ENCODE results near the gene STARD3.
"Not testable (repeated sequence)": the region's sequence is repeated elsewhere in the genome, so short reads cannot be mapped to it uniquely, and the experiment has no call there.

STARD3 gene

GRCh38 chr17:39687101-39687545 is 50.2 kb downstream of the STARD3 start:
- DNase-seq, result no peak

- peak; percentile 26 to 97 (median 82) for DNase-seq
These were observed 50.9 kb downstream of the STARD3 start, which contains the start of gene PGAP3 for GRCh38 chr17:39687546-39688474. Gene PGAP3 (minus strand): TSS chr17:39688057. CDS start chr17:39688014, 43 bp downstream.

DNA sequence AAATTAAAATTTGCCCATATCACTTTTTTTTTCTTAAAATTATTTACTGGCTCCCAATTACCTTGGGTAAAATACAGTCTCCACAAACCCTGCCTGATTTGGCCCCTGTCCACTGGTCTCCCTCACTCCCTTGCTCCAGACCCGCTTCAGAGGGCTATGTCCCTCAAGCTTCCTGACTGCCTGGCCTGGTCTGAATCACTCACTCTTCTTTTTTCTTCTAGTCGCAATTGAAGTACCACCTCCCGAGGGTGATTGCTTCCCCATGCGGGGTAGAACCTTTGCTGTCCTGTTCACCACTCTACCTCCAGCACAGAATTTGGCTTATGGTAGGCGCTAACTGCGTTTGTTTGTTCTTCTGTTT is 51.5 kb downstream of the STARD3 start:
- DNase-seq, result no peak

DNA sequence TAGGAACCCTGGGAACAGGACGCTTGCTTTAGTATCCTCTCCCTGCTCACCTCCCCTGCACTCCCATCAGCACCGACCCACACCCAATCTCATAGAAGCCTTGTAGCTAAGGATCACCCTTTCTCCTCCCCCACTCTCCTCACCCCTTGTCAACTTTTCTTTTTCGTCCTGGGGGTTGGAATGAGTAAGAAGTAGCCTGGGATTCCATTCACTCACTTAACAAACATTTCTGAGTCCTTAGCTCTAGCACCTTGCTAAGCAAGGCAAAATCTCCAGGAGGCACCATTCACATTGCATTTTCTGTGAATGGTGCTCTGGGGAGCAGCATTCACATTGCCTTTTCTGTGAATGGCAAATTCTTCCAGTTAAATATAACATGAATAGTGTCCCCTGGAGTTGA is 52.0 kb downstream of the STARD3 start:
- DNase-seq, result no peak

DNA sequence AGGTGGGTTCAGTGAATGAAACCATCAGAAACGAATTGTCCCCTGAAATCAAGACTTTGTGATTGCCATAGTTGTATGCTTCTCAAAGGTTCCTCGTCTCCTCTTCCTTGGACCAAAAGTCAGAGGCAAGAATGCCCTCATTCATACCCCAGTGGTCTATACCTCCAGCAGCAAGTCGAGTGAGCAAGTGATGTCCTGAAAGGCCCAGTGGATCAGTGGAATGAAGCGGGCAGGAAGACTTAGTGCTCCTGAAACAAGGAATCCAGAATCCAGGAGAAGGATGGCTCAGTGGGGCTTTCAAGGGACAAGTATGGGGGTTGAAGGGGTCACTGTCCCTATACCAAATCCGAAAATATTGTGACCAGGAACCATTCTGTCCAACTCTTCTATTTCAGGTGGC is 57.6 kb downstream of the STARD3 start:
- DNase-seq, result no peak

GRCh38 chr17:39695089-39695474 is 58.1 kb downstream of the STARD3 start:
- no peak for DNase-seq

DNA sequence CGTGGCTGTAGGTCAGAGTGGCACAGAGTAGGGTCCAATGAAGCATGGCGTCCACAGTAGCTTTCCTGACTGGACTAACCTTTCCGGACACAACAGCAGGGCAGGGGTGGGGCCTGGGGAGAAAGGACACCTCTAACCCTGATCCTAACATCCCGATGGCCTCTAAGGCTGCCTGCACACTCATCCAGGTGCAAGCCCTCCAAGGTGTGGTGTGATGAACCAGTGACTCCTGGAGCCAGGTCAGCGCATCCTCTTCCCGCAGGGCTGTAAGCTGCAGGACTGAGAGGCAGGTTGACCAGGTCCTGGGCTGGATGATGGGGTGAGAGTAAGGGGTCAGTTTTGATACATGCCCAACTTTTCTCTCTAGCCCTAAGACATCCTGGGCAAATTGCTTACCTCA is 59.8 kb downstream of the STARD3 start:
- no peak for DNase-seq

- DNase-seq, result no peak
These were observed 61.0 kb downstream of the STARD3 start for GRCh38 chr17:39697961-39698360.

GRCh38 chr17:39699157-39699817 is 62.3 kb downstream of the STARD3 start:
- DNase-seq, result not testable (repeated sequence)

DNA sequence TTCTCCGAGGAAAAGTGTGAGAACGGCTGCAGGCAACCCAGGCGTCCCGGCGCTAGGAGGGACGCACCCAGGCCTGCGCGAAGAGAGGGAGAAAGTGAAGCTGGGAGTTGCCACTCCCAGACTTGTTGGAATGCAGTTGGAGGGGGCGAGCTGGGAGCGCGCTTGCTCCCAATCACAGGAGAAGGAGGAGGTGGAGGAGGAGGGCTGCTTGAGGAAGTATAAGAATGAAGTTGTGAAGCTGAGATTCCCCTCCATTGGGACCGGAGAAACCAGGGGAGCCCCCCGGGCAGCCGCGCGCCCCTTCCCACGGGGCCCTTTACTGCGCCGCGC is 62.8 kb downstream of the STARD3 start, which contains the start of gene ERBB2:
ERBB2 (plus strand) TSS at position 247 of the 330 bp plus-strand sequence. CDS start 175 bp downstream, outside the sequence.
- DNase-seq, result peak in 13 of 56 donors; percentile 6 to 46 (median 20)

DNA sequence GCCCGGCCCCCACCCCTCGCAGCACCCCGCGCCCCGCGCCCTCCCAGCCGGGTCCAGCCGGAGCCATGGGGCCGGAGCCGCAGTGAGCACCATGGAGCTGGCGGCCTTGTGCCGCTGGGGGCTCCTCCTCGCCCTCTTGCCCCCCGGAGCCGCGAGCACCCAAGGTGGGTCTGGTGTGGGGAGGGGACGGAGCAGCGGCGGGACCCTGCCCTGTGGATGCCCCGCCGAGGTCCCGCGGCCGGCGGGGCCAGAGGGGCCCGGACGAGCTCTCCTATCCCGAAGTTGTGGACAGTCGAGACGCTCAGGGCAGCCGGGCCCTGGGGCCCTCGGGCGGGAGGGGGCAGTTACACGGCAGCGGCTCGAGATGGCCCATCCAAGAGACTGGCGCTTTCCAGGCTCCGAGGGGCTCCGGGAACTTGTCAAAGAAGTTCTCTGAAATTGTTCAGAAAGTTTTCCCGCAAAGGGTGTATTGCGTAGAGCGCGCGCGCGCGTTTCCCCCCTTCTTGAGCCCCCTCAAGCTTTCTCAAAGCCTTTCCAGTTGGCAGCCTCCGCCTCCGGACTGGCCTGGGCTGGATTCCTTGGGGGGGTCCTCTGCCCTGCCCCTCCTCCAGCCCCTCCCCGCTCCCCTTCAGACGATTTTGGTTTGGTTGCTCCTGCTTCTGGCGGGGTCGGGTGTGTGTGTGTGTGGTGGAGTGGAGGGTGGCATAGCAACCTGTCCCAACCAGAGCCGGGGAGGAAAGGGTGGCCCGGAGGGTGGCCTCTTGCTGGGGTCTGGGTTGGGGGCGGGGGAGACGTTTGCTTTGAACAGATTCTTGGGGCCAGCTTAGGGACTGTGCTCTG is 63.4 kb downstream of the STARD3 start:
- DNase-seq, result no peak

GRCh38 chr17:39701012-39701783 is 64.3 kb downstream of the STARD3 start:
- DNase-seq, result no peak

DNA sequence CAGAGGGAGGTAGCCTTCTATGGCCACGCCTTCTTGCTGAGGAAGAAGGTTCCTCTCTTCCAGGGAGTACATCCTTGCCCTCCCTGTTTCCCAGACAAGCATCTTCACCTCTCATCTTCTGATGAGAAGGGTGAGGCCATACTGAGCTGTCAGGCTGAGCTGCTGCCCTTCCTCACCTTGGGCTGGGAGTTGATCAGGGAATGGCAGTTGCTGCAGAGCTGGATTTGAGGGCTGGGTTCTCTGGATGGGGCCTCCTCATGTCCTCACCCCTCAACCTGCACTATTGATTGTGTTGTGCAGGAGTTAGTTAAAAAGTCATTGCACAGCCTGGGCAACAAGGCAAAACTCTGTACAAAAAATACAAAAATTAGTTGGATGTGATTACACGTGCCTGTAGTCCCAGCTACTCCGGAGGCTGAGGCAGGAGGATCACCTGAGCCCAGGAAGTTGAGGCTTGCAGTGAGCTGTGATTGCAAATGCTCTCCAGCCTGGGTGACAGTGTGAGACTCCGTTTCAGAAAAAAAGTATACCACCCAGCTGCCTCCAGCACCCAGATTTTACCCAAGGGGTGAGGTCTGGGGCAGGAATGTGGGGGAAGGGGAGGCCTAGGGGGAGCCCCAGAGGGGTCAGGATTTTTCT is 65.0 kb downstream of the STARD3 start:
- no peak for DNase-seq

- DNase-seq, result no peak
These were observed 66.3 kb downstream of the STARD3 start for GRCh38 chr17:39702901-39703893.

GRCh38 chr17:39703913-39704312 is 67.0 kb downstream of the STARD3 start:
- DNase-seq, result no peak

- no peak for DNase-seq
These were observed 68.0 kb downstream of the STARD3 start for GRCh38 chr17:39704821-39705551.

DNA sequence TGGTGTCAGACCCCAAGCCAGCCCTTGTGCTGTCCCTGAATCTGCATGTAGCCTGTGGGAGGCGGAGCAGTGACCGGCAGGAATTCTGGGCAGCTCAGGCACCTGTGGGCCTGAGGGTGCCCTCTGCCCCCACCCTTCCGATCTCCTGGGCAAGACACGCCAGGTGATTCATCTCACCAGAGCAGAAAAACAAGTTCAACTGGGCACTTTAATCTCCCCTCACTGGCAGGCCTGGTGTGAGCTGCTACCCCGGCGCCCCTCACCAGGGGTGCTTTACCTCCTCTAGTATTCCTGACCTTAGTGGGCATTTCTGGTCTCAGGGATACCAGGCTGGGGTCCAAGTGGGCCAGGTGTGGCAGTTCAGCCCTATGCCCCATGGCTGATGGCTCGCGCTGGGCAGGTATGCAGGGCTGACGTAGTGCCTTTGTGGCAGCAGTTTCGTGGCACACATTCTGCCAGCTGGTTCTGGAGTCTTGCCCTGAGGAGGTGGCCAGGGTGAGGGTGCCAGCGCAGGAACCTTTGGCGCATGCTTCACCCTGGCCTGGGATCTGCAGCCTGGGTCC is 68.9 kb downstream of the STARD3 start:
- DNase-seq, result peak in 6 of 56 donors; percentile 13 to 39 (median 20)

- no peak for DNase-seq
These were observed 69.4 kb downstream of the STARD3 start for GRCh38 chr17:39706383-39706782.
